AG04449 (cell line): ENCODE results near the gene RGMA.

Experiments used
- CTCF ChIA-PET: fragments of 350-600 bp; formaldehyde crosslinking; extraction: SDS; loops from one replicate; lab custom pipeline; 2021; ENCODE audit warnings: antibody characterized with exemption; lab: Yijun Ruan, JAX
- POLR2A ChIA-PET: fragments of 400-600, 350-600 bp; formaldehyde crosslinking; extraction: SDS; loops from one replicate; lab custom pipeline; 2020; ENCODE audit warnings: antibody characterized with exemption, inconsistent platforms; lab: Yijun Ruan, JAX
- DNase-seq: peaks from one replicate; pipeline ENCODE4 v3.0.0-alpha.2; 2010; ENCODE audit warnings: low read depth, low spot score
- H3K4me3 ChIP-seq: 2 replicates; pipeline ENCODE4 v1.5.1; 2011; ENCODE audit warnings: low read depth, mild to moderate bottlenecking, control low read depth, low read length
- TF ChIP-seq, protein P1 (sequence below): IDR thresholded peaks from one replicate; pipeline ENCODE4 v1.5.1; 2011; ENCODE audit warnings: mild to moderate bottlenecking, moderate library complexity, low read length, control low read depth, inconsistent platforms; ENCODE audit not compliant: insufficient read depth; ENCODE audit errors: missing control alignments

RGMA gene

DNA sequence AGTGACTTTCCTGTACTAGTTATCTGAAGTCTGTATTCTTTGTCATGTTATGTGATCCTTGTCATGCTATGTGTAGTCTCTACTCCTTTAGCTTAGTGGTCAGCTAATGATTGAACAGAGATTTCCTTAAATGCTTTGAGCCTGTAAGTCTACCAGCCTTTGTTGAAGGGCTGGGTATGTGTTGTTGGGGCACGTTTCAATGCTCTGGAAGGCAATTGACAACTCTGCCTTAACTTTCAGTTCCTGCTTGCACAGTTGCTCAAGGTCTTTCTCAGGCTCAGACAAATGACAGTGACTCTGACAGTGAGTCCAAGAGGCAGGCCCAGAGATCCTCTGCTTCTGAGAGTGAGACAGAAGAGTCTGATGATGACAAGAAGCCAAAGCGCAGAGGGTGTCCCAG, 99.5 kb downstream of the RGMA start:
- ChIA-PET CTCF (interaction anchor here (0.9 to 2.7 kb wide), 3 partner anchors 12 to 193 kb away, joined by 3 to 11 read pairs (median 4); no protein-coding TSS in a partner anchor), POLR2A (no interaction called here)
- TF ChIP-seq, protein P1, sequence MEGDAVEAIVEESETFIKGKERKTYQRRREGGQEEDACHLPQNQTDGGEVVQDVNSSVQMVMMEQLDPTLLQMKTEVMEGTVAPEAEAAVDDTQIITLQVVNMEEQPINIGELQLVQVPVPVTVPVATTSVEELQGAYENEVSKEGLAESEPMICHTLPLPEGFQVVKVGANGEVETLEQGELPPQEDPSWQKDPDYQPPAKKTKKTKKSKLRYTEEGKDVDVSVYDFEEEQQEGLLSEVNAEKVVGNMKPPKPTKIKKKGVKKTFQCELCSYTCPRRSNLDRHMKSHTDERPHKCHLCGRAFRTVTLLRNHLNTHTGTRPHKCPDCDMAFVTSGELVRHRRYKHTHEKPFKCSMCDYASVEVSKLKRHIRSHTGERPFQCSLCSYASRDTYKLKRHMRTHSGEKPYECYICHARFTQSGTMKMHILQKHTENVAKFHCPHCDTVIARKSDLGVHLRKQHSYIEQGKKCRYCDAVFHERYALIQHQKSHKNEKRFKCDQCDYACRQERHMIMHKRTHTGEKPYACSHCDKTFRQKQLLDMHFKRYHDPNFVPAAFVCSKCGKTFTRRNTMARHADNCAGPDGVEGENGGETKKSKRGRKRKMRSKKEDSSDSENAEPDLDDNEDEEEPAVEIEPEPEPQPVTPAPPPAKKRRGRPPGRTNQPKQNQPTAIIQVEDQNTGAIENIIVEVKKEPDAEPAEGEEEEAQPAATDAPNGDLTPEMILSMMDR, result no peak
- DNase-seq, result no peak
- no peak overlapping the region for H3K4me3 ChIP-seq
